RWPE2 (cell line): ENCODE measurements around the gene TNFSF9.

Source experiments
- ATAC-seq: fragments of 200-7000 bp; cut with Tn5 transposase; 3 replicates; pipeline ENCODE4 v1.9.1; 2021; ENCODE audit warnings: low read depth
- DNase-seq: peaks from one replicate; pipeline ENCODE4 v3.0.0-alpha.2; 2020; ENCODE audit warnings: low spot score
- H3K27ac ChIP-seq: fragments of 450-650 bp; 2 replicates; pipeline ENCODE4 v1.5.1; 2017; ENCODE audit warnings: mild to moderate bottlenecking; ENCODE audit not compliant: poor library complexity, severe bottlenecking
- H3K27me3 ChIP-seq: fragments of 250-450 bp; sonication (Bioruptor Pico); 2 replicates; pipeline ENCODE4 v1.5.1; 2021; ENCODE audit warnings: mild to moderate bottlenecking, moderate library complexity; ENCODE audit not compliant: insufficient read depth, poor library complexity, severe bottlenecking
- H3K36me3 ChIP-seq: fragments of 250-450 bp; sonication (Bioruptor Pico); 2 replicates; pipeline ENCODE4 v1.5.1; 2020; ENCODE audit warnings: low read depth, mild to moderate bottlenecking, moderate library complexity
- H3K4me1 ChIP-seq: fragments of 250-450 bp; sonication (Bioruptor Pico); 2 replicates; pipeline ENCODE4 v1.5.1; 2021; ENCODE audit warnings: mild to moderate bottlenecking, moderate library complexity; ENCODE audit not compliant: insufficient read depth, poor library complexity, severe bottlenecking
- H3K4me3 ChIP-seq: fragments of 250-450 bp; sonication (Bioruptor Pico); 2 replicates; pipeline ENCODE4 v1.5.1; 2021; ENCODE audit warnings: mild to moderate bottlenecking, moderate library complexity; ENCODE audit not compliant: severe bottlenecking
- H3K9me3 ChIP-seq: fragments of 250-450 bp; sonication (Bioruptor Pico); 2 replicates; pipeline ENCODE4 v1.5.1; 2021; ENCODE audit warnings: mild to moderate bottlenecking, moderate library complexity; ENCODE audit not compliant: severe bottlenecking
- TF ChIP-seq, protein P1 (sequence below): fragments of 450-650 bp; IDR thresholded peaks from one replicate; pipeline ENCODE4 v1.5.1; 2017; ENCODE audit warnings: mild to moderate bottlenecking, moderate library complexity; ENCODE audit not compliant: poor library complexity, severe bottlenecking

Gene TNFSF9

DNA sequence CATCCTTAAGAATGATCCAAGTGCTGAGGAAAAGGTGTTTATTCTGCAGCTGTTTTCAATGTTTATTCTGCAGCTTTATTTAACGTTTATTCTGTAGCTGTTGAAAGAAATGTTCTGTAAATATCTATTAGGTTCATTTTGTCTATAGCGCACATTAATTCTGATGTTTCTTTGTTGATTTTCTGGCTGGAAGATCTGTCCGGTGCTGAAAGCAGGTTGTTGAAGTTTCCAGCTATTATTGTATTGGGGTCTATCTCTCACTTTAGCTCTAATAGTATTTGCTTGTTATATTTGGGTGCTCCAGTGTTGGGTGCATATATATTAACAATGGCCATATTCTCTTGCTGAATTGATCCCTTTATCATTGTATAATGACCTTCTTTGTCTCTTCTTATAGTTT is 39.9 kb downstream of the TNFSF9 start:
- Histone ChIP-seq H3K9me3 (no peaks in the 10 kb centered on the region), H3K27me3 (no peaks in the 10 kb centered on the region), H3K27ac (no peak overlapping the region), H3K36me3 (no peaks in the 10 kb centered on the region), H3K4me3 (no peak overlapping the region), H3K4me1 (no peaks in the 10 kb centered on the region)
- TF ChIP-seq, protein P1, sequence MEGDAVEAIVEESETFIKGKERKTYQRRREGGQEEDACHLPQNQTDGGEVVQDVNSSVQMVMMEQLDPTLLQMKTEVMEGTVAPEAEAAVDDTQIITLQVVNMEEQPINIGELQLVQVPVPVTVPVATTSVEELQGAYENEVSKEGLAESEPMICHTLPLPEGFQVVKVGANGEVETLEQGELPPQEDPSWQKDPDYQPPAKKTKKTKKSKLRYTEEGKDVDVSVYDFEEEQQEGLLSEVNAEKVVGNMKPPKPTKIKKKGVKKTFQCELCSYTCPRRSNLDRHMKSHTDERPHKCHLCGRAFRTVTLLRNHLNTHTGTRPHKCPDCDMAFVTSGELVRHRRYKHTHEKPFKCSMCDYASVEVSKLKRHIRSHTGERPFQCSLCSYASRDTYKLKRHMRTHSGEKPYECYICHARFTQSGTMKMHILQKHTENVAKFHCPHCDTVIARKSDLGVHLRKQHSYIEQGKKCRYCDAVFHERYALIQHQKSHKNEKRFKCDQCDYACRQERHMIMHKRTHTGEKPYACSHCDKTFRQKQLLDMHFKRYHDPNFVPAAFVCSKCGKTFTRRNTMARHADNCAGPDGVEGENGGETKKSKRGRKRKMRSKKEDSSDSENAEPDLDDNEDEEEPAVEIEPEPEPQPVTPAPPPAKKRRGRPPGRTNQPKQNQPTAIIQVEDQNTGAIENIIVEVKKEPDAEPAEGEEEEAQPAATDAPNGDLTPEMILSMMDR: no peak
- DNase-seq (no peak), ATAC-seq (no peak)

DNA sequence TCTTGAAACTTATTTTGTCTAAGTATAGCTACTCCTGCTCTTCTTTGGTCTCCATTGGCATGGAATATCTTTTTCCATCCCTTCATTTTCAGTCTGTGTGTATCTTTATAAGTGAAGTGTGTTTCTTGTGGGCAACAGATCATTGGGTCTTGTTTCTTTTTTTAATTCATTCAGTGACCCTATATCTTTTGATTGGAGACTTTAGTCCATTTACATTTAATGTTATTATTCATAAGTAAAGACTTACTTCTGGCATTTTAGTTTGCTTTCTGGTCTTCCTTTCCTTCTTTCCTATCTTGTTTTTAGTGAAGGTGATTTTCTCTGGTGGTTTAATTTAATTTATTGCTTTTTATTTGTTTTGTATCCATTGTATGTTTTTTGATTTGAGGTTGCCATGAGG is 40.3 kb downstream of the TNFSF9 start:
- Histone ChIP-seq H3K4me1 (peaks cover 2% of the 10 kb centered on the region), H3K9me3 (no peaks in the 10 kb centered on the region), H3K27ac (no peak overlapping the region), H3K36me3 (no peaks in the 10 kb centered on the region), H3K27me3 (no peaks in the 10 kb centered on the region), H3K4me3 (no peak overlapping the region)
- DNase-seq (no peak), ATAC-seq (no peak)
- TF ChIP-seq, protein P1: no peak

DNA sequence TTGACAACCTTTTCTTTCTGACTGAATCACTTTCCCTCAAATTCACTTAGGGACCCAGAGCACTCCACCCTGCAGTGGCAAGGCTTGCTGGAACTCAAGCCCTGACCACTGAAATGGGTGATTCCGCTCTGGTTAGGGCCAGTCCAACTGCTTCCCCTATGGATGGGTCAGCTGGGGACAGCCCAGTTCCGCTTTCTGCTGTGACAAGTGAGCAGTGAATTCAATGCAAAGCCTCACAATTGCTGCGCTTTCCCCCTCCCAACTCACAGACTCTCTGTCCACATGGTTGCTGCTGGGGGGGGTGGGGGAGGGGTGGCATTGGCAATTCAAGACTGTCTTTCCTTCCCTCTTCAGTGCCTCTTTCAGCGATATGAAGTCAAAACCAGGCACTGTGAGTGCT is 41.4 kb downstream of the TNFSF9 start:
- H3K4me1 ChIP-seq: peaks cover 13% of the 10 kb centered on the region
- no peaks in the 10 kb centered on the region for H3K36me3 ChIP-seq
- ATAC-seq (no peak), DNase-seq (no peak)
- no peaks in the 10 kb centered on the region for H3K9me3 ChIP-seq
- H3K27me3 ChIP-seq: no peaks in the 10 kb centered on the region
- no peak overlapping the region for H3K27ac ChIP-seq
- TF ChIP-seq, protein P1: no peak
- H3K4me3 ChIP-seq: no peak overlapping the region

DNA sequence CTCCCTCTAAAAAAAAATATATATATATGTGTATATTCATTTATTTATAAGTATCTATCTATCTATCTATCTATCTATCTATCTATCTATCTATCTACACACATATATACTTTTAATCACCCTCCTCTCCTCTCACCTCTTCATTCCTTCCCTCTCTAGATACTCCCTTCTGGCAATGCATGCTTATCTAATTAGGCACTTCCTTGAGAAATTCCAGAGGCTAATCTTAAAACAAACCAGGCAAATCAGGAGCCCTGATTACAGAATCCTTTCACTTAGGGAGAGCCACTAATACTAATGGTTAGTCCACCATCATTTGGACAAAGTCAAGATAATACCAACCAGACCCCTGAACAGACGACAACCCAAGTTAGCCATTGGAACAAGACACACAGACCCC is 42.5 kb downstream of the TNFSF9 start:
- Histone ChIP-seq H3K27ac (no peak overlapping the region), H3K9me3 (no peaks in the 10 kb centered on the region), H3K4me1 (peaks cover 20% of the 10 kb centered on the region), H3K4me3 (no peak overlapping the region), H3K36me3 (no peaks in the 10 kb centered on the region), H3K27me3 (no peaks in the 10 kb centered on the region)
- no peak for ATAC-seq
- no peak for DNase-seq
- TF ChIP-seq, protein P1: no peak

DNA sequence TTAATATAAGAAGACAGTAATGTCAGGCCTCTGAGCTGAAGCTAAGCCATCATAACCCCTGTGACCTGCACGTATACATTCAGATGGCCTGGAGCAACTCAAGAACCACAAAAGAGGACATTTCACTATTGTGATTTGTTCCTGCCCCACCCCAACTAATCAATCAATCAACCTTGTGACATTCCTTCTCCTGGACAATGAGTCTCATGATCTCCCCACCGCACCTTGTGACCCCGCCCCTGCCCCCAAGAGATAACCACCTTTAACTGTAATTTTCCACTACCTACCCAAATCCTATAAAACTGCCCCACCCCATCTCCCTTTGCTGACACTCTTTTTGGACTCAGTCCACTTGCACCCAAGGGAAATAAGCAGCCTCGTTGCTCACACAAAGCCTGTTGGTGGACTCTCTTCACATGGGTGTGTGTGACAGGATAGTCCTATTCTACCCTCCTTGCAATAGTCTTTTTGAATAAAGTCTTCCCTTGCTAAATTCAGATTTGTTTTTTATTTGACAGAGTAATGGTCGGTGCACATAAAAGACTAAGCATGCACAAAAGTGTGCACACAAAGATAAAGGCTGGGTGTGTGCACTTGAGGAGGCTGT is 46.1 kb downstream of the TNFSF9 start:
- Histone ChIP-seq H3K27ac (peak overlapping the region; percentile 60), H3K9me3 (no peaks in the 10 kb centered on the region), H3K4me1 (peaks cover 24% of the 10 kb centered on the region), H3K27me3 (no peaks in the 10 kb centered on the region), H3K36me3 (no peaks in the 10 kb centered on the region), H3K4me3 (no peak overlapping the region)
- DNase-seq (no peak), ATAC-seq (no peak)
- TF ChIP-seq, protein P1: no peak
